Measurements from ENCODE around the gene PABPC1L. TPM values are rescaled to one million over a fixed set of nuclear protein-coding genes. Genes with fewer than 3 reads are reported as not detected.

Gene PABPC1L
- total RNA-seq, 1 donor from 2014 or later: 45.3 TPM

GRCh38 chr20:44897133-44897532 lies 12.7 kb upstream of the PABPC1L start:
- no peaks in the 10 kb centered on the region for H3K36me3 ChIP-seq
- peaks cover 10% of the 10 kb centered on the region for H3K36me3 Mint-ChIP-seq
- peaks cover 2% of the 10 kb centered on the region for H3K4me1 Mint-ChIP-seq
- no peaks in the 10 kb centered on the region for H3K9me3 Mint-ChIP-seq
- peaks cover 95% of the 10 kb centered on the region for H4K20me1 ChIP-seq (ENCODE audit: low read depth)
- no peaks in the 10 kb centered on the region for H3K27me3 Mint-ChIP-seq (ENCODE audit: insufficient read depth, low read depth)
- H3K4me3 ChIP-seq: no peak overlapping the region
- no peak for DNase-seq (ENCODE audit: low spot score)
- no peaks in the 10 kb centered on the region for H3F3A ChIP-seq (ENCODE audit: low read depth)
- no peak overlapping the region for H2AFZ ChIP-seq (replicated peaks)
- H3K27ac ChIP-seq: no peak overlapping the region
- TF ChIP-seq EZH2phosphoT487 (IDR thresholded peaks at IDR 0.05): no peak
- no peak for TF ChIP-seq CTCF (IDR thresholded peaks at IDR 0.05)
- TF ChIP-seq EZH2 (IDR thresholded peaks at IDR 0.05): no peak
- no peak overlapping the region for H3K4me2 ChIP-seq
- no peak overlapping the region for H3K27ac Mint-ChIP-seq
- H3K9ac ChIP-seq: no peak overlapping the region
- no peaks in the 10 kb centered on the region for H3K4me1 ChIP-seq
- no peak overlapping the region for H3K4me3 Mint-ChIP-seq
- no peaks in the 10 kb centered on the region for H3K9me3 ChIP-seq (ENCODE audit: low read depth)
- no peaks in the 10 kb centered on the region for H3K27me3 ChIP-seq
- peaks cover 99% of the 10 kb centered on the region for H3K79me2 ChIP-seq (ENCODE audit: low read depth)

- H3K9ac ChIP-seq: no peak overlapping the region
- H3K4me3 ChIP-seq: no peak overlapping the region
- H3K9me3 ChIP-seq (ENCODE audit: low read depth): no peaks in the 10 kb centered on the region
- DNase-seq (ENCODE audit: low spot score): no peak
- H2AFZ ChIP-seq (replicated peaks): no peak overlapping the region
- H3K4me2 ChIP-seq: no peak overlapping the region
- Mint-ChIP-seq H3K9me3 (no peaks in the 10 kb centered on the region), H3K4me1 (peaks cover 2% of the 10 kb centered on the region), H3K27ac (no peak overlapping the region), H3K4me3 (no peak overlapping the region), H3K27me3 (ENCODE audit: insufficient read depth, low read depth) (no peaks in the 10 kb centered on the region), H3K36me3 (peaks cover 21% of the 10 kb centered on the region)
- H3K36me3 ChIP-seq: peaks cover 21% of the 10 kb centered on the region
- H3K4me1 ChIP-seq: no peaks in the 10 kb centered on the region
- H4K20me1 ChIP-seq (ENCODE audit: low read depth): peaks cover 74% of the 10 kb centered on the region
- H3K27me3 ChIP-seq: no peaks in the 10 kb centered on the region
- peaks cover 5% of the 10 kb centered on the region for H3F3A ChIP-seq (ENCODE audit: low read depth)
- H3K27ac ChIP-seq: no peak overlapping the region
- H3K79me2 ChIP-seq (ENCODE audit: low read depth): peaks cover 78% of the 10 kb centered on the region
- TF ChIP-seq CTCF (IDR thresholded peaks at IDR 0.05): no peak
Observed at GRCh38 chr20:44900231-44900854, 9.5 kb upstream of the PABPC1L start.

- Histone ChIP-seq H3K27ac (no peak overlapping the region), H2AFZ (replicated peaks) (no peak overlapping the region), H3K4me3 (no peak overlapping the region), H3F3A (ENCODE audit: low read depth) (peaks cover 9% of the 10 kb centered on the region), H4K20me1 (ENCODE audit: low read depth) (peaks cover 65% of the 10 kb centered on the region), H3K36me3 (peaks cover 27% of the 10 kb centered on the region), H3K27me3 (no peaks in the 10 kb centered on the region), H3K79me2 (ENCODE audit: low read depth) (peaks cover 62% of the 10 kb centered on the region), H3K4me1 (no peaks in the 10 kb centered on the region), H3K9me3 (ENCODE audit: low read depth) (no peaks in the 10 kb centered on the region), H3K4me2 (no peak overlapping the region), H3K9ac (no peak overlapping the region)
- Mint-ChIP-seq H3K9me3 (no peaks in the 10 kb centered on the region), H3K4me3 (no peak overlapping the region), H3K36me3 (peaks cover 19% of the 10 kb centered on the region), H3K27me3 (ENCODE audit: insufficient read depth, low read depth) (no peaks in the 10 kb centered on the region), H3K27ac (no peak overlapping the region), H3K4me1 (peaks cover 2% of the 10 kb centered on the region)
- DNase-seq (ENCODE audit: low spot score): no peak
- TF ChIP-seq CTCF (IDR thresholded peaks at IDR 0.05) (no peak), EZH2phosphoT487 (IDR thresholded peaks at IDR 0.05) (no peak), EZH2 (IDR thresholded peaks at IDR 0.05) (no peak)
Observed at GRCh38 chr20:44901974-44902373, 7.9 kb upstream of the PABPC1L start.

Data from neural progenitor cell (in vitro differentiated cells).